ENCODE results near the gene TRMT10B. TPM values are rescaled to one million over a fixed set of nuclear protein-coding genes. Genes with fewer than 3 reads are reported as not detected.
A peak's percentile ranks its signal among the peaks of the same experiment; 100 is the strongest.

TRMT10B gene
- total and polyA plus RNA-seq, 10 of the 15 experiments (the other 5 are each of a cell fraction or from before 2014, with no cell fraction given), result 3.7 to 11.7 (median 6.8) TPM

DNA sequence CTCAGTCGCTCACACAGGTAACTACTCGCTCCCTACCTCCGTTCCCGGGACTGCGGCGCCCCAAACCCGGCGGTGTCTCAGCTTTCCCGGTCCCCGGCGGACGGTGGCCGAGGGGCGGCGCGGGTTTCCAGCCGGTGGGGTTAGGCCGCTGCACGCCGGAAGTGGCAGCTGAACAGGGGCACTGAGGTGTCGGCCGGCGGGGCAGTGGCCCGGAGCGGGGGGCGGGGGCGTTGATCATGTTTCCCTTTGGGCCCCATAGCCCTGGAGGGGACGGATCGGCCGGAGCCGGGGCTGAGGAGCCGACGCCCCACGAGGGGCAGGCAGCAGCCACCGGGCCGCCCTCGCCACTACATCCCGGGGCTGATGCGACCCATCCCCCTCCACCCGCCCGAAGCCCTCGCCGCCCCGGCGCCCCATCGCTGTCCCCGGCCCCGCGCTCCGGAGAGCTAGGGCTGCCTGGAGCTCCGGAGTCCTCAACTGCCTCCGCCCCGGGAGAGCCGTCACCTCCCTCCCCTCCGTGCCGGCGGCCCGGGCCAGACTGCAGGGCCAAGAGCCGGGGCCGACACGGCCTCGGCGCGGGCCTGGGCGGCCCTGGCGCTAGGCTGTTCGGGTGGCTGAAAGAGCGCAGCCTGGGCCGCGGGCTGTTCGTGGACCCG, 47.2 kb downstream of the TRMT10B start, which contains the start of gene DCAF10 (continued):
- TF ChIP-seq, protein P1, sequence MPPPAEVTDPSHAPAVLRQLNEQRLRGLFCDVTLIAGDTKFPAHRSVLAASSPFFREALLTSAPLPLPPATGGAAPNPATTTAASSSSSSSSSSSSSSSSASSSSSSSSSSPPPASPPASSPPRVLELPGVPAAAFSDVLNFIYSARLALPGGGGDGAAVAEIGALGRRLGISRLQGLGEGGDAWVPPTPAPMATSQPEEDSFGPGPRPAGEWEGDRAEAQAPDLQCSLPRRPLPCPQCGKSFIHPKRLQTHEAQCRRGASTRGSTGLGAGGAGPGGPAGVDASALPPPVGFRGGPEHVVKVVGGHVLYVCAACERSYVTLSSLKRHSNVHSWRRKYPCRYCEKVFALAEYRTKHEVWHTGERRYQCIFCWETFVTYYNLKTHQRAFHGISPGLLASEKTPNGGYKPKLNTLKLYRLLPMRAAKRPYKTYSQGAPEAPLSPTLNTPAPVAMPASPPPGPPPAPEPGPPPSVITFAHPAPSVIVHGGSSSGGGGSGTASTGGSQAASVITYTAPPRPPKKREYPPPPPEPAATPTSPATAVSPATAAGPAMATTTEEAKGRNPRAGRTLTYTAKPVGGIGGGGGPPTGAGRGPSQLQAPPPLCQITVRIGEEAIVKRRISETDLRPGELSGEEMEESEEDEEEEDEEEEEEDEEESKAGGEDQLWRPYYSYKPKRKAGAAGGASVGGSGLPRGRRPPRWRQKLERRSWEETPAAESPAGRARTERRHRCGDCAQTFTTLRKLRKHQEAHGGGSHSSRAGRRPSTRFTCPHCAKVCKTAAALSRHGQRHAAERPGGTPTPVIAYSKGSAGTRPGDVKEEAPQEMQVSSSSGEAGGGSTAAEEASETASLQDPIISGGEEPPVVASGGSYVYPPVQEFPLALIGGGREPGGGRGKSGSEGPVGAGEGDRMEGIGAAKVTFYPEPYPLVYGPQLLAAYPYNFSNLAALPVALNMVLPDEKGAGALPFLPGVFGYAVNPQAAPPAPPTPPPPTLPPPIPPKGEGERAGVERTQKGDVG (CRISPR knock-in tag; IDR thresholded peaks at IDR 0.05), result no peak
- TF ChIP-seq PML (IDR thresholded peaks at IDR 0.05; ENCODE audit: low read length), result peak; percentile 75; the same call in 1 of the 2 replicates
- no peak for TF ChIP-seq MTA2 (IDR thresholded peaks at IDR 0.05; ENCODE audit: low read depth)
- TF ChIP-seq JUNB (IDR thresholded peaks at IDR 0.05), result no peak
- TF ChIP-seq, protein P2, sequence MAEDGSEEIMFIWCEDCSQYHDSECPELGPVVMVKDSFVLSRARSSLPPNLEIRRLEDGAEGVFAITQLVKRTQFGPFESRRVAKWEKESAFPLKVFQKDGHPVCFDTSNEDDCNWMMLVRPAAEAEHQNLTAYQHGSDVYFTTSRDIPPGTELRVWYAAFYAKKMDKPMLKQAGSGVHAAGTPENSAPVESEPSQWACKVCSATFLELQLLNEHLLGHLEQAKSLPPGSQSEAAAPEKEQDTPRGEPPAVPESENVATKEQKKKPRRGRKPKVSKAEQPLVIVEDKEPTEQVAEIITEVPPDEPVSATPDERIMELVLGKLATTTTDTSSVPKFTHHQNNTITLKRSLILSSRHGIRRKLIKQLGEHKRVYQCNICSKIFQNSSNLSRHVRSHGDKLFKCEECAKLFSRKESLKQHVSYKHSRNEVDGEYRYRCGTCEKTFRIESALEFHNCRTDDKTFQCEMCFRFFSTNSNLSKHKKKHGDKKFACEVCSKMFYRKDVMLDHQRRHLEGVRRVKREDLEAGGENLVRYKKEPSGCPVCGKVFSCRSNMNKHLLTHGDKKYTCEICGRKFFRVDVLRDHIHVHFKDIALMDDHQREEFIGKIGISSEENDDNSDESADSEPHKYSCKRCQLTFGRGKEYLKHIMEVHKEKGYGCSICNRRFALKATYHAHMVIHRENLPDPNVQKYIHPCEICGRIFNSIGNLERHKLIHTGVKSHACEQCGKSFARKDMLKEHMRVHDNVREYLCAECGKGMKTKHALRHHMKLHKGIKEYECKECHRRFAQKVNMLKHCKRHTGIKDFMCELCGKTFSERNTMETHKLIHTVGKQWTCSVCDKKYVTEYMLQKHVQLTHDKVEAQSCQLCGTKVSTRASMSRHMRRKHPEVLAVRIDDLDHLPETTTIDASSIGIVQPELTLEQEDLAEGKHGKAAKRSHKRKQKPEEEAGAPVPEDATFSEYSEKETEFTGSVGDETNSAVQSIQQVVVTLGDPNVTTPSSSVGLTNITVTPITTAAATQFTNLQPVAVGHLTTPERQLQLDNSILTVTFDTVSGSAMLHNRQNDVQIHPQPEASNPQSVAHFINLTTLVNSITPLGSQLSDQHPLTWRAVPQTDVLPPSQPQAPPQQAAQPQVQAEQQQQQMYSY (CRISPR knock-in tag; IDR thresholded peaks at IDR 0.05), result no peak
- TF ChIP-seq RELA (IDR thresholded peaks at IDR 0.05; ENCODE audit: borderline replicate concordance, partially characterized antibody), result peak; percentile 83
- TF ChIP-seq CHD1 (IDR thresholded peaks at IDR 0.05; ENCODE audit: low read depth, low read length), result no peak
- TF ChIP-seq, protein P3, sequence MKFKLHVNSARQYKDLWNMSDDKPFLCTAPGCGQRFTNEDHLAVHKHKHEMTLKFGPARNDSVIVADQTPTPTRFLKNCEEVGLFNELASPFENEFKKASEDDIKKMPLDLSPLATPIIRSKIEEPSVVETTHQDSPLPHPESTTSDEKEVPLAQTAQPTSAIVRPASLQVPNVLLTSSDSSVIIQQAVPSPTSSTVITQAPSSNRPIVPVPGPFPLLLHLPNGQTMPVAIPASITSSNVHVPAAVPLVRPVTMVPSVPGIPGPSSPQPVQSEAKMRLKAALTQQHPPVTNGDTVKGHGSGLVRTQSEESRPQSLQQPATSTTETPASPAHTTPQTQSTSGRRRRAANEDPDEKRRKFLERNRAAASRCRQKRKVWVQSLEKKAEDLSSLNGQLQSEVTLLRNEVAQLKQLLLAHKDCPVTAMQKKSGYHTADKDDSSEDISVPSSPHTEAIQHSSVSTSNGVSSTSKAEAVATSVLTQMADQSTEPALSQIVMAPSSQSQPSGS (IDR thresholded peaks at IDR 0.05; ENCODE audit: low read length), result no peak
- TF ChIP-seq TCF7 (IDR thresholded peaks at IDR 0.05; ENCODE audit: borderline replicate concordance), result no peak
- TF ChIP-seq NFXL1 (IDR thresholded peaks at IDR 0.05; ENCODE audit: borderline replicate concordance), result no peak
- TF ChIP-seq, protein P4, sequence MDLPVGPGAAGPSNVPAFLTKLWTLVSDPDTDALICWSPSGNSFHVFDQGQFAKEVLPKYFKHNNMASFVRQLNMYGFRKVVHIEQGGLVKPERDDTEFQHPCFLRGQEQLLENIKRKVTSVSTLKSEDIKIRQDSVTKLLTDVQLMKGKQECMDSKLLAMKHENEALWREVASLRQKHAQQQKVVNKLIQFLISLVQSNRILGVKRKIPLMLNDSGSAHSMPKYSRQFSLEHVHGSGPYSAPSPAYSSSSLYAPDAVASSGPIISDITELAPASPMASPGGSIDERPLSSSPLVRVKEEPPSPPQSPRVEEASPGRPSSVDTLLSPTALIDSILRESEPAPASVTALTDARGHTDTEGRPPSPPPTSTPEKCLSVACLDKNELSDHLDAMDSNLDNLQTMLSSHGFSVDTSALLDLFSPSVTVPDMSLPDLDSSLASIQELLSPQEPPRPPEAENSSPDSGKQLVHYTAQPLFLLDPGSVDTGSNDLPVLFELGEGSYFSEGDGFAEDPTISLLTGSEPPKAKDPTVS (IDR thresholded peaks at IDR 0.05; ENCODE audit: low read depth, low read length), result peak; percentile 83; the same call in 1 of the 2 replicates
- 0 out of 2 replicates have a peak, but pooled peaks have one; percentile 5 for TF ChIP-seq SMC3 (IDR thresholded peaks at IDR 0.05; ENCODE audit: borderline replicate concordance, low read length)
- no peak for TF ChIP-seq RB1 (IDR thresholded peaks at IDR 0.05; ENCODE audit: borderline replicate concordance)
- peak; percentile 80; the same call in 1 of the 2 replicates for TF ChIP-seq SIN3A (IDR thresholded peaks at IDR 0.05; ENCODE audit: low read depth, low read length)
- TF ChIP-seq NBN (IDR thresholded peaks at IDR 0.05), result peak; percentile 87
- TF ChIP-seq CBX3 (IDR thresholded peaks at IDR 0.05; ENCODE audit: borderline replicate concordance, low read depth), result no peak
- peak; percentile 52; the same call in 1 of the 2 replicates for TF ChIP-seq SMAD5 (IDR thresholded peaks at IDR 0.05; ENCODE audit: low read depth)
- TF ChIP-seq MYC (IDR thresholded peaks at IDR 0.05; ENCODE audit: insufficient read depth, insufficient read length, insufficient replicate concordance, low read length, severe bottlenecking), result no peak
- 0 out of 2 replicates have a peak, but pooled peaks have one; percentile 45 for TF ChIP-seq RCOR1 (conservative IDR thresholded peaks at IDR 0.05; ENCODE audit: low read depth, low read length)
- no peak for TF ChIP-seq SPI1 (IDR thresholded peaks at IDR 0.05; ENCODE audit: borderline replicate concordance, insufficient read depth, low read depth, low read length)
- TF ChIP-seq NR2F1 (conservative IDR thresholded peaks at IDR 0.05), result peak; percentile 90
